Transverse colon (tissue), 4 donors: ENCODE results near the gene HHIPL1. TPM values are rescaled to one million over a fixed set of nuclear protein-coding genes. Genes with fewer than 3 reads are reported as not detected.

Source experiments
- DNase-seq: peaks from one replicate; pipeline ENCODE4 v3.0.0-alpha.2; 2019
- H3K27ac ChIP-seq, 4 donors: fragments of 200-600 bp; sonication (generic); 2 replicates each; pipeline ENCODE4 v1.5.1; 2016 to 2018; ENCODE audit warnings: inconsistent platforms in 4 of 4
- H3K27me3 ChIP-seq: fragments of 200-600 bp; sonication (generic); 2 replicates; pipeline ENCODE4 v1.5.1; 2017; ENCODE audit warnings: inconsistent platforms
- H3K36me3 ChIP-seq, 4 donors: fragments of 200-600 bp; sonication (generic); 2 replicates each; pipeline ENCODE4 v1.5.1; 2017 to 2019; ENCODE audit warnings: inconsistent platforms in 4 of 4
- H3K4me1 ChIP-seq, 4 donors: fragments of 200-600 bp; sonication (generic); 2 replicates each; pipeline ENCODE4 v1.5.1; 2017 to 2020; ENCODE audit warnings: inconsistent platforms in 4 of 4
- H3K4me3 ChIP-seq, 4 donors: fragments of 200-600 bp; sonication (generic); 1 replicate in 1 of 4; 2 replicates in 3 of 4; pipeline versions ENCODE4 v1.5.1 to v1.6.1; 2017 to 2019; ENCODE audit warnings: inconsistent platforms in 4 of 4
- H3K9me3 ChIP-seq, 2 donors: fragments of 200-600 bp; sonication (generic); 2 replicates each; pipeline ENCODE4 v1.5.1; 2017 to 2019; ENCODE audit warnings: inconsistent platforms in 2 of 2
- CTCF ChIP-seq, 5 experiments: fragments of 200-600 bp in 3 of 5; fragments of 450-650 bp in 2 of 5; sonication (generic) in 3 of 5; IDR thresholded peaks; 1 replicate in 2 of 5; 2 replicates in 3 of 5; pipeline ENCODE4 v1.5.1; 2016 to 2017; ENCODE audit warnings: antibody characterized with exemption in 5 of 5, inconsistent platforms in 3 of 5, mild to moderate bottlenecking in 2 of 5, moderate library complexity in 1 of 5
- EP300 ChIP-seq: sonication (generic); formaldehyde crosslinking; IDR thresholded peaks from one replicate; pipeline ENCODE4 v1.6.1; 2017; ENCODE audit warnings: antibody characterized with exemption, low read depth
- POLR2A ChIP-seq: fragments of 450-650 bp; IDR thresholded peaks from one replicate; pipeline ENCODE4 v1.6.1; 2016; ENCODE audit warnings: antibody characterized with exemption, mild to moderate bottlenecking, moderate library complexity
- POLR2AphosphoS5 ChIP-seq, 3 donors: sonication (generic); formaldehyde crosslinking; IDR thresholded peaks; one replicate each; pipeline ENCODE4 v1.6.1; 2016; ENCODE audit warnings: antibody characterized with exemption in 3 of 3
- WGBS, 2 donors: methylation state at CpG; one replicate each; pipeline ENCODE4 v1.1.5; 2018; ENCODE audit warnings: low coverage in 1 of 2; 5-methylcytosine and 5-hydroxymethylcytosine counted together
- in situ Hi-C, 4 donors: fragments of 200-750 bp; cut with MboI; loops; one replicate each; pipeline versions ENCODE4 v1.15.0 to v1.15.1; 2017; ENCODE audit warnings: low sequenced_read_pairs in 3 of 4, low pct_ligation_motif_present in 1 of 4, low pct_unique_long_range_greater_than_20kb in 1 of 4
- intact Hi-C: fragments of 100-400 bp; cut with DNase I; formaldehyde crosslinking; loops from one replicate; pipeline ENCODE4 v1.15.1; 2023; ENCODE audit warnings: low total_unique reads
- total RNA-seq, 4 donors: library from RNA; depleted of rRNA; stranded (reverse); fragments of >200 nt; gene quantifications; one replicate each; pipeline ENCODE4 v1.1.0, GENCODE V29; 2016

HHIPL1 gene
- total RNA-seq, 4 donors from 2014 or later, result 0.40 to 31.0 (median 0.87) TPM

DNA sequence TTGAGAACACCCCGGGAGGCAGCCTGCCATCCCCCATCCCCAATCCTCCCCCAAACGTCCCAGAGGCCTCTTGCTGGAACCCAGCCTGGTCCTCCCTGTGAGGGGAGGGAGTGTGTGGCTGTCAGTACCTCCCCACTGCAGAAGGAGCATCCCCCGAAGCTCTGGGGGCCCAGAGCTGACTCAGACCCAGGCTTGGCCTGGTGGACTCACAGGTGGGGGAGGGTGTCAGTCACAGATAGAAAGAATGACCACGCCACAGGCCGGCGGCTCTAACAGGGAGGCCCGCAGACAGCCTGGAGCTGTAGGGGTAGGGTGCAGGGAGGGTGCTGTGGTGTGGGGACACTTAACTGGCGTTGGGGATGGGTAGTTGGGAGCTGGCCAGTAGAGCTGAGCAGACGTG is 5.3 kb downstream of the HHIPL1 start:
- Histone ChIP-seq H3K27ac (no peak overlapping the region), H3K9me3 (no peaks in the 10 kb centered on the region), H3K27me3 (peaks cover 16% of the 10 kb centered on the region), H3K4me3 (no peak overlapping the region), H3K36me3 (no peaks in the 10 kb centered on the region), H3K4me1 (peaks cover 0 to 12% (median 2%) of the 10 kb centered on the region in 4 donors)
- DNase-seq, result no peak
- in situ Hi-C loops, result no loop called here
- TF ChIP-seq EP300, result no peak
- no peak for TF ChIP-seq CTCF (IDR thresholded peaks at IDR 0.05)
- no peak for TF ChIP-seq POLR2AphosphoS5 (IDR thresholded peaks at IDR 0.05)
- TF ChIP-seq POLR2A, result no peak
- intact Hi-C loops, result no loop called here
- 76% methylated on average over 9 of the region's 9 CpGs; no CpG with 5 or more reads in 1 of the 2 donors for WGBS, 2 donors

DNA sequence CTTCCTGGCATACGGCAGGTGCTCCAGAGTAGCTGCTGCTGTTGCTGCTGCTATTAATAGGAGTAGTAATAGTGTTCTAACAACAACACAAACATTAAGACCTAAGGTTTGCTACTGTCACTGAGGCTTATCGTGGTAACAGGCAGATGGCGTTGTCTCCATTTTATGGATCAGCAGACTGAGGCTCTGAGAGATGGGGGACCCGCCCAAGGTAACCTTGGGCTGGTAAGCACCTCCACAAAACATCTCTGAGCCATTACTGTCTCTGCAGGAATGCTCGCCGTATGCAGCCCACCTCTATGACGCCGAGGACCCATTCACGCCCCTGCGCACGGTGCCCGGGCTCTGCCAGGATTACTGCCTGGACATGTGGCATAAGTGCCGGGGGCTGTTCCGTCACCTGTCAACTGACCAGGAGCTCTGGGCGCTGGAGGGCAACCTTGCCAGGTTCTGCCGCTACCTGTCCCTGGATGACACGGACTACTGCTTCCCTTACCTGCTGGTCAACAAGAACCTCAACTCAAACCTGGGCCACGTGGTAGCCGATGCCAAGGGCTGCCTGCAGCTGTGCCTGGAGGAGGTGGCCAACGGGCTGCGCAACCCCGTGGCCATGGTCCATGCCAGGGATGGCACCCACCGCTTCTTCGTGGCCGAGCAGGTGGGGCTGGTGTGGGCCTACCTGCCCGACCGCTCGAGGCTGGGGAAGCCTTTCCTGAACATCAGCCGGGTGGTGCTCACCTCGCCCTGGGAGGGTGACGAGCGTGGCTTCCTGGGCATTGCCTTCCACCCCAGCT is 7.2 kb downstream of the HHIPL1 start:
- TF ChIP-seq CTCF (IDR thresholded peaks at IDR 0.05) (no peak), POLR2A (no peak), POLR2AphosphoS5 (IDR thresholded peaks at IDR 0.05) (no peak), EP300 (no peak)
- Histone ChIP-seq H3K4me1 (peaks cover 0 to 5% (median 0%) of the 10 kb centered on the region in 4 donors), H3K9me3 (no peaks in the 10 kb centered on the region), H3K27me3 (peaks cover 3% of the 10 kb centered on the region), H3K36me3 (no peaks in the 10 kb centered on the region), H3K27ac (no peak overlapping the region), H3K4me3 (no peak overlapping the region)
- no peak for DNase-seq
- in situ Hi-C loops, result no loop called here
- intact Hi-C loops, result no loop called here
- 89 to 100% methylated on average over 1 to 30 of the region's 32 CpGs for WGBS, 2 donors

DNA sequence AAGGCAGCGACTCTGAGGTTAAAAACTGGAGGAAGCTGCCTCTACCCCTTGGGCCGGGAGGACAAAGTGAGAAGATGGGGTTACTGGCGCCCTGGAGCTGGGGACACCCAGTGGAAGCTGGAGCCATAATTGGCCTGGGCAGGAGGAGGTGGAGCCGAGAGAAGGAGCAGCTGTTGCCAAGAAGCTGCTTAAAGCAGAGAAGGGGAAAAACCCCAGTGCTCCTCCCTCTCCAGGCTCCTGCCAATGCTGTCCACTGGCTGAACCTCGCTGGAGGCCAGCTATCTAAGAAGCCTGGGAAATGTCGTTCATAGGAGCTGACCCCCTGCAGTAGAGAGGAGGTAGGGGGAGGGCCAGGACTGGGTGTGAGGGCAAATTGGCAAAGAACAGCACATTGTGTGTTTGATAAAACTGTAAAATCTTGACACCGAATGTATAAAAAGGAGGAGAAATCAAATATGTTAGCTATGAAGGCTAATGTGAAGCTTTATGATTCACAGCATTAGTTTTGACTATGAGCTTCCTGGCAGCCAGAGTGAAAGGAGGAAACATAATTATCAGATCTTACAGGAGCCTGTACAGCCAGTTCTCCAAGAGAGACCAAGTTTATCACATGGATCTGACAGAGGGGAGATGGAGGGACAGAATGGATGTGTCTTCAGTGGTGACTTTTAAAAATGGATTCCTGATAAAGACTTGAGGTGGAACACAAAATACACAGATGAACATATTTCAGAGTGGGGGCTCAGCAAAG is 9.5 kb downstream of the HHIPL1 start:
- 16 to 20% methylated on average over 1 to 7 of the region's 7 CpGs for WGBS, 2 donors
- in situ Hi-C loops (no loop called here), intact Hi-C loops (no loop called here)

More for the DNA sequence above, 9.5 kb downstream of the HHIPL1 start:
- TF ChIP-seq POLR2AphosphoS5 (IDR thresholded peaks at IDR 0.05) (no peak), EP300 (no peak), CTCF (IDR thresholded peaks at IDR 0.05) (no peak), POLR2A (no peak)
- no peaks in the 10 kb centered on the region for H3K9me3 ChIP-seq
- DNase-seq, result peak; percentile 52
- peaks cover 17% of the 10 kb centered on the region for H3K27me3 ChIP-seq
- peak overlapping the region in 1 of 4 donors; percentile 11 for H3K27ac ChIP-seq
- H3K36me3 ChIP-seq, result no peaks in the 10 kb centered on the region
- peaks cover 0 to 5% (median 0%) of the 10 kb centered on the region in 4 donors for H3K4me1 ChIP-seq
- H3K4me3 ChIP-seq, result no peak overlapping the region
